Neural progenitor cell (in vitro differentiated cells): ENCODE data around the gene NPTN. TPM values are rescaled to one million over a fixed set of nuclear protein-coding genes. Genes with fewer than 3 reads are reported as not detected.

Experiments
- DNase-seq: peaks from one replicate; pipeline ENCODE4 v3.0.0-alpha.2; 2016; ENCODE audit warnings: low spot score
- H2AFZ ChIP-seq: fragments of 200-600 bp; sonication (generic); replicated peaks from 2 replicates; pipeline ENCODE4 v1.6.1; 2016; ENCODE audit warnings: antibody characterized with exemption
- H3F3A ChIP-seq: fragments of 200-600 bp; sonication (generic); 2 replicates; pipeline ENCODE4 v1.6.1; 2016; ENCODE audit warnings: antibody characterized with exemption, low read depth
- H3K27ac ChIP-seq: fragments of 200-600 bp; sonication (generic); 2 replicates; pipeline ENCODE4 v1.5.1; 2016; ENCODE audit warnings: mild to moderate bottlenecking
- H3K27me3 ChIP-seq: fragments of 200-600 bp; sonication (generic); 2 replicates; pipeline ENCODE4 v1.6.1; 2016; ENCODE audit warnings: mild to moderate bottlenecking, moderate library complexity
- H3K36me3 ChIP-seq: fragments of 200-600 bp; sonication (generic); 2 replicates; pipeline ENCODE4 v1.5.1; 2016
- H3K4me1 ChIP-seq: fragments of 200-600 bp; sonication (generic); 2 replicates; pipeline ENCODE4 v1.6.1; 2016; ENCODE audit warnings: mixed run types
- H3K4me2 ChIP-seq: fragments of 200-600 bp; sonication (generic); 2 replicates; pipeline ENCODE4 v1.6.1; 2016
- H3K4me3 ChIP-seq: fragments of 200-600 bp; sonication (generic); 2 replicates; pipeline ENCODE4 v1.5.1; 2016
- H3K79me2 ChIP-seq: fragments of 200-600 bp; sonication (generic); 2 replicates; pipeline ENCODE4 v1.6.1; 2016; ENCODE audit warnings: low read depth
- H3K9ac ChIP-seq: fragments of 200-600 bp; sonication (generic); 2 replicates; pipeline ENCODE4 v1.6.1; 2016
- H3K9me3 ChIP-seq: fragments of 200-600 bp; sonication (generic); 2 replicates; pipeline ENCODE4 v1.5.1; 2016; ENCODE audit warnings: low read depth
- H4K20me1 ChIP-seq: fragments of 200-600 bp; sonication (generic); 2 replicates; pipeline ENCODE4 v1.6.1; 2016; ENCODE audit warnings: low read depth
- H3K27ac Mint-ChIP-seq: 3 replicates; pipeline ENCODE4 v1.8.0; 2021; ENCODE audit warnings: mixed read lengths
- H3K27me3 Mint-ChIP-seq: 2 replicates; pipeline ENCODE4 v1.8.0; 2022; ENCODE audit warnings: low read depth, mild to moderate bottlenecking, inconsistent platforms, moderate library complexity, mixed read lengths; ENCODE audit not compliant: insufficient read depth
- H3K36me3 Mint-ChIP-seq: 3 replicates; pipeline ENCODE4 v1.8.0; 2021; ENCODE audit warnings: mixed read lengths
- H3K4me1 Mint-ChIP-seq: 3 replicates; pipeline ENCODE4 v1.8.0; 2021; ENCODE audit warnings: mixed read lengths
- H3K4me3 Mint-ChIP-seq: 3 replicates; pipeline ENCODE4 v1.8.0; 2021; ENCODE audit warnings: mild to moderate bottlenecking, moderate library complexity, mixed read lengths
- H3K9me3 Mint-ChIP-seq: 3 replicates; pipeline ENCODE4 v1.8.0; 2020; ENCODE audit warnings: mixed read lengths
- EZH2 ChIP-seq: fragments of 200-600 bp; sonication (generic); IDR thresholded peaks from 2 replicates; pipeline ENCODE4 v1.6.1; 2017; ENCODE audit warnings: antibody characterized with exemption, mild to moderate bottlenecking, moderate library complexity
- EZH2phosphoT487 ChIP-seq: fragments of 200-600 bp; sonication (generic); IDR thresholded peaks from 2 replicates; pipeline ENCODE4 v1.6.1; 2017; ENCODE audit warnings: antibody characterized with exemption
- total RNA-seq: library from RNA; depleted of rRNA; stranded (reverse); fragments of >200 nt; gene quantifications from 2 replicates; pipeline ENCODE4 v1.2.3, GENCODE V29; 2015; ENCODE audit warnings: low replicate concordance
- TF ChIP-seq, protein P1 (sequence below): fragments of 200-600 bp; sonication (generic); IDR thresholded peaks from 2 replicates; pipeline ENCODE4 v1.5.1; 2017; ENCODE audit warnings: antibody characterized with exemption, mild to moderate bottlenecking

Gene NPTN
- total RNA-seq, 1 donor from 2014 or later: 110 TPM

DNA sequence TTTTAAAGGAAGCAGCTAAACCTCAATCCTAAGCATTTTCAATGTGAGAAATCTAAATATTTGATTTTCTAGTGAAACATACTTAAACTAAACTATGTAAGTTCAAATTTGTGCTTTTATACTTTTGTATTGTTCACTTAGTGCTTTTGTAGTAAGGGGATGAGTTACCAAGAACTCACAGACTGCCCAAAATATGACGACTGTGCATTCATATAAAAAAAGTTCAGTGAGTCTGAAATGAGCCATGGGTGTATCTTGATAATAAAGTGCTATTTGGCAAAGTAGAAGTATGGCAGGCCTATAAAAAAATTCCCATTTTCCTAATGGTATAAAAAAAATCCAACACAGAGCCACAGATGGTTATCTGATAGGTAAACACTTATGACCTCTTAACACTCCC is 66.2 kb downstream of the NPTN start:
- H3K36me3 Mint-ChIP-seq: peaks cover 28% of the 10 kb centered on the region
- Histone ChIP-seq H2AFZ (no peak overlapping the region), H3K27ac (no peak overlapping the region), H3F3A (no peaks in the 10 kb centered on the region), H3K4me2 (no peak overlapping the region), H3K36me3 (peaks cover 8% of the 10 kb centered on the region), H3K9ac (no peak overlapping the region), H4K20me1 (peaks cover 18% of the 10 kb centered on the region), H3K4me1 (no peaks in the 10 kb centered on the region), H3K79me2 (peaks cover 4% of the 10 kb centered on the region), H3K27me3 (no peaks in the 10 kb centered on the region), H3K4me3 (no peak overlapping the region), H3K9me3 (no peaks in the 10 kb centered on the region)
- peaks cover 4% of the 10 kb centered on the region for H3K27me3 Mint-ChIP-seq
- H3K4me1 Mint-ChIP-seq: peaks cover 26% of the 10 kb centered on the region
- no peak overlapping the region for H3K4me3 Mint-ChIP-seq
- no peak for DNase-seq
- H3K9me3 Mint-ChIP-seq: no peaks in the 10 kb centered on the region
- H3K27ac Mint-ChIP-seq: no peak overlapping the region
- no peak for TF ChIP-seq EZH2
- TF ChIP-seq EZH2phosphoT487: no peak
- TF ChIP-seq, protein P1, sequence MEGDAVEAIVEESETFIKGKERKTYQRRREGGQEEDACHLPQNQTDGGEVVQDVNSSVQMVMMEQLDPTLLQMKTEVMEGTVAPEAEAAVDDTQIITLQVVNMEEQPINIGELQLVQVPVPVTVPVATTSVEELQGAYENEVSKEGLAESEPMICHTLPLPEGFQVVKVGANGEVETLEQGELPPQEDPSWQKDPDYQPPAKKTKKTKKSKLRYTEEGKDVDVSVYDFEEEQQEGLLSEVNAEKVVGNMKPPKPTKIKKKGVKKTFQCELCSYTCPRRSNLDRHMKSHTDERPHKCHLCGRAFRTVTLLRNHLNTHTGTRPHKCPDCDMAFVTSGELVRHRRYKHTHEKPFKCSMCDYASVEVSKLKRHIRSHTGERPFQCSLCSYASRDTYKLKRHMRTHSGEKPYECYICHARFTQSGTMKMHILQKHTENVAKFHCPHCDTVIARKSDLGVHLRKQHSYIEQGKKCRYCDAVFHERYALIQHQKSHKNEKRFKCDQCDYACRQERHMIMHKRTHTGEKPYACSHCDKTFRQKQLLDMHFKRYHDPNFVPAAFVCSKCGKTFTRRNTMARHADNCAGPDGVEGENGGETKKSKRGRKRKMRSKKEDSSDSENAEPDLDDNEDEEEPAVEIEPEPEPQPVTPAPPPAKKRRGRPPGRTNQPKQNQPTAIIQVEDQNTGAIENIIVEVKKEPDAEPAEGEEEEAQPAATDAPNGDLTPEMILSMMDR: no peak

DNA sequence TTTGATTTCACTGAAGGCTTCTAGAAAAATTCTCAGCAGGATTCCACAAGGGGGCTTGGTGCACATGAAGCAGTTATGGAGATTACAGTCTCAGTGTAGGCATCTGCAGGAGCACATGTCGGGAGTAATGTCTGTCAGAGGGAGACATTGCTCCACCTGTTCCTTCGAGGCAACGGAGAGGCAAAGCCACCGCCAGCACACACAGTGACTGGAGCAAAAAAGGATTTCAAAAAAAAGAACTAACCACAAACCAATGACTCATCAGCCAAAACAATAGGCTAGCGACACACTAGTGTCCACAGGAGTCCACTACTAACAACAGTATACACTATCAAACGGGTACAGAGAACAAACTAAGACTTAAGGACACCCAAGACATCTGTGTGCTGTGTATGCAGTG is 68.9 kb downstream of the NPTN start:
- Histone ChIP-seq H3K4me2 (no peak overlapping the region), H3K27ac (no peak overlapping the region), H3K36me3 (peaks cover 8% of the 10 kb centered on the region), H3K9me3 (no peaks in the 10 kb centered on the region), H3K9ac (no peak overlapping the region), H3F3A (no peaks in the 10 kb centered on the region), H2AFZ (no peak overlapping the region), H3K27me3 (no peaks in the 10 kb centered on the region), H3K4me1 (no peaks in the 10 kb centered on the region), H4K20me1 (peaks cover 24% of the 10 kb centered on the region), H3K79me2 (peaks cover 4% of the 10 kb centered on the region), H3K4me3 (no peak overlapping the region)
- peaks cover 12% of the 10 kb centered on the region for H3K36me3 Mint-ChIP-seq
- H3K27me3 Mint-ChIP-seq: peaks cover 4% of the 10 kb centered on the region
- no peak overlapping the region for H3K27ac Mint-ChIP-seq
- no peak overlapping the region for H3K4me3 Mint-ChIP-seq
- peaks cover 16% of the 10 kb centered on the region for H3K4me1 Mint-ChIP-seq
- TF ChIP-seq EZH2 (no peak), EZH2phosphoT487 (no peak)
- TF ChIP-seq, protein P1: no peak
- DNase-seq: peak; percentile 12
- H3K9me3 Mint-ChIP-seq: no peaks in the 10 kb centered on the region

DNA sequence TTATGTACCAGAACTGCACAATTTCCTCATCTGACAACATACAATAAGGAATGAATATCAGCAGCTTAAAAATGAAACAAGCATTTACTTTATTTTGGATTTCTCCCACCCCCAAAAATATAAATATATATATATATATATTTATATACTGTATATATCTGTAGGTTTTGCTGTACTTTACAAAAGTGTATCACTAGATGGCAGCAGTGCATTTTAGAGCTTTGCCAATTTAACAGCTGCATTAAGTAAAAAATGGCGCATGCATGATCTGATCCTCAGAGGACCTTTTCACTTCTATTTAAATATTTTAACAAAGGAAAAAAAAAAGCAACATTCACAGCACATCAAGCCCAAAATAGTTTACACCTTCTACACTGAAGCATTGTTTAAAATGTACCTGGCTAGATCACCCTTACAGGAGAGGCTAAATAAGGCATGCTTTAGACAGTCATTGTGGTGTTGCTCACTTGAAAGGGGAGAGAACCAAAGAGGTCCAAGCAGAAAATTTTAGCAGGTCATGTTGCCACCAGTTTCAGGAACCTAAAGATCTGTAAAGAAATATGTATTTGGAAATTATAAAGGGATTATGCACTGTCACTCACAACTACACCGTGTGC is 72.6 kb downstream of the NPTN start:
- Histone ChIP-seq H3K4me2 (no peak overlapping the region), H3K27me3 (no peaks in the 10 kb centered on the region), H3K27ac (no peak overlapping the region), H3K4me3 (no peak overlapping the region), H3K9me3 (no peaks in the 10 kb centered on the region), H3K9ac (no peak overlapping the region), H3K79me2 (peaks cover 3% of the 10 kb centered on the region), H3F3A (no peaks in the 10 kb centered on the region), H2AFZ (no peak overlapping the region), H4K20me1 (peaks cover 13% of the 10 kb centered on the region), H3K36me3 (peaks cover 8% of the 10 kb centered on the region), H3K4me1 (no peaks in the 10 kb centered on the region)
- no peak overlapping the region for H3K4me3 Mint-ChIP-seq
- TF ChIP-seq EZH2: no peak
- TF ChIP-seq, protein P1: peak; percentile 59
- H3K4me1 Mint-ChIP-seq: peaks cover 24% of the 10 kb centered on the region
- H3K9me3 Mint-ChIP-seq: no peaks in the 10 kb centered on the region
- no peak overlapping the region for H3K27ac Mint-ChIP-seq
- H3K36me3 Mint-ChIP-seq: peaks cover 12% of the 10 kb centered on the region
- H3K27me3 Mint-ChIP-seq: peaks cover 3% of the 10 kb centered on the region
- DNase-seq: peak; percentile 49
